Endometrium (tissue), 2 donors: ENCODE measurements around the gene RBMS3.
"Not testable (repeated sequence)": the region's sequence is repeated elsewhere in the genome, so short reads cannot be mapped to it uniquely, and the experiment has no call there.

Source experiments
- FAIRE-seq: peaks from 2 replicates; lab custom pipeline; 2012; peaks lifted over from hg19 to GRCh38; lab: Jason Lieb, UNC
- donor health status: control.
- donor health status: control.

The RBMS3 gene

DNA sequence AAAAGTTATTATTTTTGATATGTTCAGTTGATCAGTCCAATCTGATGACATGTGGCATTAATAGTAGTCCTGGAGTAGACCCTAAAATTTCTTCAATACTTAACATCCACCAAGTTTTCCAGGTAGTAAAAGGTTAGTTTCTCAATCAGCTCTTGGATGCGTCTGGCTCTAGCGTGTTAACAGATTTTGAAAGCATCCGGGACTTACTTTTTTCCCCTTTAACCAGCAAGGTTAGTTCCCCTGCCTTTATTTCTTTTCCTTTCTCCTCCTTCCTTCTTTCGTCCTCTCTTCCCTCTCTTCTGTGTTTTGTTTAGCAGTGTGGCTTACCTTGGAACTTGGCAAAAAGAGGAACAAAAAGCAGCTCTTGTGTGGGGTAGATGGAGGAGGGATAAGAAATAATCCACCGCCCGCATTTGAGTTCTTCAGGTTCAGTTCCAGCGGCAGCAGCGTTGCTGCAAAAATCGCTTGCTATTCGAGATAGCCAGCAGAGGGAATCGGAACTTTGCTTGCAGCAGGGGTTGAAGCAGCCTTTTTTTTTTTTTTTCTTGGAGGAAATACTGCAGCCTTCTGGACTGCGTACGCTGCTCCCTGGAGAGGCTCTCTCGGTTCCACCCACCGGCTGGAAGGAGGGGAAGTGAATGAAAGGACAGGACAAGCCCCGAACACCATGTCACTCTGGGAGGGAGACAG, at the start of gene RBMS3:
TSS of gene RBMS3 (plus strand) at position 668 of the 690 bp plus-strand sequence.
- FAIRE-seq: peak; percentile 92

DNA sequence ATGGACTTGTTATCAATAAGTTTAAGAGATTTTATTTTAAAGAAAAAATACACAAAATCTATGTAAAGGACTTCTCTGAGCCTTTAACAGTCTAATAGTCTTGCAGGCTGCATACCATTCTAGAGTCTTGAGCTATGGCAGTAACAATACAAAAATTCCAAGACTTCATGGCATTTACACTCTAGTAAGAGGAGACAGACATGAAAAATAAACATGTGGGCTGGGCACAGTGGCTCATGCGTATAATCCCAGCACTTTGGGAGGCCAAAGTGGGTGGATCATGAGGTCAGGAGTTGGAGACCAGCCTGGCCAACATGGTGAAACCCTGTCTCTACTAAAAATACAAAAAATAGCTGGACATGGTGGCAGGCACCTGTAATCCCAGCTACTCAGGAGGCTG, 47.7 kb upstream of the RBMS3 start:
- FAIRE-seq: not testable (repeated sequence)

DNA sequence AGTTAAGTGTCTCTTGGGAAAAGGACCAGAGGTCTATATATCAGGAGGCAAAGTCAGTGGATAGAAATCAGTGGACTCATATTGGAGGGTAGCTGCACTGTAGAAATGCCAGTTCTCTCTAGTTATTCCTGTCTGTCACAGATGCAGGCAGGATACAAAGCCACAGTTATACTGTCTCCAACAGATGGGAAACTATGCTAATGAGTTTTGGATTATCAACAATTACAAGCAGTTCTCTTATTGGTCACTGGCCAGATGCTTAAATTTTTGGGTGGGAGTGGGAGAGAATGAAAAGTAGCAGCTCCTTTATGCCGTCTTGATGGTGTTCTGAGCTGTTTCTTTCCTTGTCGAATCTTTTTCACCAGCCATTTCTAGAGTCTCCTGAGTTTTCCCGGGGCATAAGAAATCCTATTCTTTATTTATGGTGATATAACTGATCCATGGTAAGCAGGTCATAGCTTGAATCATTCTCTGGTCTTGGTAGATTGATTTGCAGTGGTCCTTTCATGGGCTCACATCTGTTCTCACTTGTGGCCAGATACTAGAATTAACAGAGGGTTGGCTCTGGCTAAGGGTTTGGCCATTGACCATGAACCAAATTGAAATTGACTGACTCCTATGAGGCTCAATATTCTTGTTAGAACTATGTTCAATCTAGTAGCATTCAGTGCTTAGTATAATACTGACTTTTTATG, 44.6 kb upstream of the RBMS3 start:
- no peak for FAIRE-seq

DNA sequence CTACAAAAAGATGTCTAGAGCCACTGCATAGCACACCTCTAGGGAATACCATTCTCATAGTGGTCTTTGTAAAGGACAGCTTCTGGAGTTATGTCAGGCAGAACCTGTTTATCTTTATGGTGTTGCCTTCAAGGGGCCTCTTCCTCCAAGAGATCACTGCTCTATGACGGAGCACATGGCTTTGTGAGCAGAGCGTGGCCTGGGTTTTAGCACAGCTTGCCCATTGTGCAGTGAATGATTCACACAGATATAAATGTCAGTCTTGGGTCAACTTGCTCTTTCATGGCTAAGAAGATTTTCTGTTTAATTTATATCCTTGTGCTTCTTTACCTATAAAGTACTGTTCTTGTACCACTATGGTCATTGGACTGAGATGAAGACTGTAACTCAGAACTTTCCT, 41.5 kb upstream of the RBMS3 start:
- FAIRE-seq: no peak

DNA sequence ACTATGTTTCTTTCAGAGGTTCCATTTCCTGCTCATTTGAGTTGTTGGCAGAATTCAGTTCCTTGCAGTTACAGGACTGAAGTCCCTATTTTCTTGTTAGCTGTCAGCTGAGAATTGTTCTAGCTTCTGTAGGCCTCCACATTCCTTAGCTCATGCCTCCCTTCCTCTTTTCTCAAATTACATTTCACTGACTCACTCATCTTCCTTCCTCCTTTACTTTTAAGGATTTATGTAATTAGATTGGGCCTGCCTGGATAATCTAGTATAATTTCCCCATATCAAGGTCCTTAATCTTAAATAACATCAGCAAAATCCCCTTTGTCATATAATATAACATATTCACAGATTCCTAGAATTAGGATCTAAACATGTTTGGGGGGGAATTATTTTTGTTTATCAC, 40.6 kb upstream of the RBMS3 start:
- FAIRE-seq: no peak

DNA sequence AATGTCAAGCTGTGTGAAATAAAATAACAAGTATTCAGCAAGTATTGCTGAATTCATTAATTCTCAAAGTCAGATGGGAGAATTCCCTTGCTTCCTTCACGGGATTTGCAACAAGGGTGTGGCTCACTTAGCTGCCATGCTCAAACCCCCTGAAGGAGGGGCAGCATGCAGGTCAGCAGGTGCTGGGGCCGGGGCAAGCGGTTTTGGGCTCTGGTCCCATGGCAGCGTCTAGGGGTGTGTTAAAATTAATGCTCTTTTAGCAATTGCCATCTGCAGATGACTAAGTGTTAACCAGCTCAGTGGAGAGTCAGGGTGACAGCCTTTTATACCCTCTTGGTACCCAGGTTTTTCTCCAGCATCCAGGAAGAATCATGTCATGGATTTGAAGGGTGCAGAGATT, 40.0 kb upstream of the RBMS3 start:
- no peak for FAIRE-seq

DNA sequence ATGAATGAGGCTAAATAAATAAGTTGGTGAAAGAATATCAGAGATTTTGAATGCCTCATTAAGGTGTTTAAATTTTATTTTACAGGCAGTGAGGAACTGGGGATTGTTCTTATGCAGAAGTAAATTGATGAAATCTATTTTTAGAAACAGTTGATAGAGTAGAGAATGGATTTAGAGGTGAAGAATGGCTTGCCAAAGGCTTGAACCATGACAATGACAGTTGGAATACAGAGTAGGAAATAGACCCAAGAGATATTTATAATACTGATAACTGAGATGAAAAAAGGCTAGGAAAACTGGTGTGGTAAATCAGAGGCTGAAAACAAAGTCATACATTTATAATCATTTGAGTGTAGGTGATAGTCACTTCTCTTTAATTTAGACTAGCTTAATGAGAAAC, 39.0 kb upstream of the RBMS3 start:
- no peak for FAIRE-seq

DNA sequence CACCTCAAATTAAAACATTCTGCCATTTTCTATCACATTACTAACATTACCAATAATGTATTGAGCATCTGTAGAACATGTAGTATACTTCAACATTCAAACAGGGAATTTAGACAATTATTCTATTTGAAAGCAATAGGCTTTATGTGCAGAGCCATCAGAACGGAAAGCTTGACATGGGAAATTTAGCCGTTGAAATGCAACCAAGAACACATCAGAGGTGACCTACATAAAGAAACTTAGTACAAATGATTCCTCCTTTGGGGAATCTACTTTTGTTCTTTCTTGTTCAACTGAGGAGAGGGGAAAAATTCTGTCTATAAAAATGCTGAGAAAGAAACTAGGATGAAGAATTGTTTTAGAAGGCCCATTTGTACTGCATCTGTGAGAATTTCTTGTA, 38.6 kb upstream of the RBMS3 start:
- no peak for FAIRE-seq

DNA sequence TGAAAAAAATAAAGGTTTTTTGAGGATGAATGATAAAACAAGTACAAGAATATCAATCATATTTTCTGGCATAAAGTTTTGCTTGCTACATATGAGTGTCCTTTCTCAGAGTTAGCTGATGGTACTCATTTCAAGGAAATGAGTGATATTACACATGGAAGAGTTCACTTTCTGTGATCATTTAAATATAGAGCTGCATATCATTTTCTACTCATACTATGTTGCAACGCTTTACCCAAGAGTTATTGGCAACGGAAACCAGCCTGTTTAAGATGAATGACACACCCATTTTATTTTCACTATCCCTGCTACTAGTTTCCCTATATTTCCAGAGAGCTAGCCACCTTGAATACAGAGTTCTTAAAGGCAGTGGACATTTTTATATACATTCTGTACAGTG, 35.4 kb upstream of the RBMS3 start:
- no peak for FAIRE-seq

DNA sequence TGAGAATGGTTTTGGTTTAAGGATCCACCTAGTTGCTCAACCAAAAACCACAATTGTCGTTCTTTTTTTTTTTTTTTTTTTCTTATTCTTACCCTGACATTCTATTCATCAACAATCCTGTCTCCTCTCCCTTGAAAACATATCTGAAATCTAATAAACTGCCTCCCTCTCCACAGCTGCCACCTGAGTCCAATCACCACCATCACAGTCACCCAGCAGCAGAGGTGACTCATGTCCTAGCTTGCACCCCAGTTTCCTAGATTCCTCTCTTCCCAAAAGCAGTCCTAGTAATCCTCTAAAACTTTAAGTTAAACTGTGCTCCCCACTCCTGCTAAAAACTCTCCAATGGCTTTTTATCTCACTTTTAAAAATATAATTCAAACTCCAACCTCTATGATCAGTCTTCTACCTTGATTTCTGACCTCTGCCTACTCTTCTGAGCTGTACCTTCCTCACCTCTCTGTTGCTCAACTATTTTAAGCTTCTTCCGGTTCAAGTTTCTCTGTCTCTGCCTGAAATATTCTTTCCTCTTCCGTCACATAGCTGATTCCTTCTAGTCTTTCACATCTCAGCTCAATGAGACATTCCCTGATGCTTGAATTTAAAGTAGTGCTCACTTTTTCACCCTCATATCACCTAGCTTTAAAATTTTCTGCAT, 33.7 kb upstream of the RBMS3 start:
- no peak for FAIRE-seq

DNA sequence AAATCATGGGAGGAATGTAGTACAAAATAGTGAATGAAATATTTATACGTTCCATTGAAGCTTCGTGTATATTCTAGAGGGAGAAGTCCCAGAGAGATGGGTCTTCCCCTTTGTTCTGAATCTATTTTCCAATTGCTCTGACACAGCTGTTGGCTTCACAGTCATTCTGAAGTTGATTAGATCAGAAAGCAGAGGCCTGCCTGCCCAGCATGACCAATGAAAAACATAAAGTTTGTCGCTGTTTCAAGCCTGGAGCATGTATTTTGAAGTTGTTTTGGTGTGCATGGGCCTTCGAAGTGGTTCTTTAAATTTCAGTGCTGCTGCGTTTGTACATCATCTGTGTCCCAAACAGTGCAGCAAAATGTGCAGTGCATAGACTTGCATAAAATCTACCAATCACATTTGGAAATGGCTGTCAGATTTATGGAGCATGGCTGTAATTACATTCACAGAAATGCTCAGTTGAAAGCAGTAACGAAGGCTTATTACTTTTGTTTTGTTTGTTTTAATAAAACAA, 31.0 kb upstream of the RBMS3 start:
- FAIRE-seq: no peak

DNA sequence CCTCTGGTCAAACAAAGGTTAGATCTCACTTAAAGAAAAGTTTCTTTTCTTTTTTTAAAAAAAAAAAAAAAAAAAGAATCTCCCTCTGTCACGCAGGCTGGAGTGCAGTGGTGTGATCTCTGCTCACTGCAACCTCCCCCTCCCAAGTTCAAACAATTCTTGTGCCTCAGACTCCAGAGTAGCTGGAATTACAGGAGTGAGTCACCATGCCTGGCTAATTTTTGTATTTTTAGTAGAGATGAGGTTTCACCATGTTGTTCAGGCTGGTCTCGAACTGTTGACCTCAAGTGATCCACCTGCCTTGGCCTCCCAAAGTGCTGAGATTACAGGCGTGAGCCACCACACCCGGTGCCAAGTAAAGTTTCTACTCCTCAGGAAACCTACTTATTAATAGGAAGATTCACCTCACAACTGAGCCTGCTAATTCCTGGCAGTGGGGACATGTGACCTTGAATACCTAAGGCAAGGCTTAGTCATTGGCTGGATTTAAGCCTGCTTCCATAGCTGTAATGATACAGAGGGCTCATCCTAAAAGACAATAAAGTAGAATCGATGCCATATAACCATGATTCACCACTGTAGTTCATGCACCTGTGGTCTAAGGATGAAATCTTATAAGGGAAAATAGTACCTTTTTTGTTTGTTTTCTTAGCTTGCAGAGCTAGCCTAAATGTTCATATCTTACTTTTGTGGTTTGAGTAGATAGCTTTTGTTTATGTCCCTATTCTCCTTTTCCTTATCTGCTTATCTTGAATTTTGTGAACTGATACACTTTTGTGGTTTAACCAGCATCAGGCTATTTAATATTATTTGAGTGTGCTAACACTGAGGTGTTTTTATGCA, 24.8 kb upstream of the RBMS3 start:
- no peak for FAIRE-seq

DNA sequence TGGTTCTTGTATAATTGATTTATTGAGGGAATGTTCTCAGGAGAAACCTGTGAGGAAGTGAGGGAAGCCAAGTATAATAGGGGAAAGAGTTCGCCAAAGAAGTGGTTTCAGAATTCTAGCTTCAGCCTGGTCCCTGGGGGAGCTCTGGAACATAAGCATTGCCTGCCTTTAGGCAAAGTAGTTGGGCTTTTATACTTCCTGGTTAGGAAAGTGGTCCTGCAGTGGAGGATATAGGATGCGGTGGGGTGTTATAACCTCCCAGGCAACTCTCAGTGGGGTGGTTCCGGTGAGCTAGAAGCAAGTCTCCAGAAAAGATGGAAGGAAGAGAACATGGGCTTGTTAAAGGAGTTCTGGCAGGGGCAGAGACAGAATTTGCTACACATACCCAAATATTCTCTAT, 22.7 kb upstream of the RBMS3 start:
- FAIRE-seq: no peak

DNA sequence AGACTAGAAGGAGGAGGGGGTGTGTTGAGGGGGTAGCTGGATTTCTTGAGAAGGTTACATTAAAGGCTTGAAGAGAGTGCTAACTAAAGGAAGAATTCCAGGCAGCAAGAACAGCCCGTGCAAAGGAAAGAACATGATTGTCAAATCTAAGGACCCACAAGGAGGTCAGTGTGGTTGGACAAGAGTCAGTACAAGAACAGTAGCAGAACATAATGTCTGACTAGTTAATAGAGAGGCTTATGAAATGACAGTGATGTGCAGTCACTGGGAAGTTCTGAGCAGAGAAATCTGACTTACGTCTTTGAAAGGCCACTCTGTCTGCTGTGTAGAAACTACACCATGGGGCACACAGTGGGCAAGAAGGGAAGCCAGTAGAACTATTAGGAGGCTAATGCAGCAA, 19.8 kb upstream of the RBMS3 start:
- FAIRE-seq: no peak

DNA sequence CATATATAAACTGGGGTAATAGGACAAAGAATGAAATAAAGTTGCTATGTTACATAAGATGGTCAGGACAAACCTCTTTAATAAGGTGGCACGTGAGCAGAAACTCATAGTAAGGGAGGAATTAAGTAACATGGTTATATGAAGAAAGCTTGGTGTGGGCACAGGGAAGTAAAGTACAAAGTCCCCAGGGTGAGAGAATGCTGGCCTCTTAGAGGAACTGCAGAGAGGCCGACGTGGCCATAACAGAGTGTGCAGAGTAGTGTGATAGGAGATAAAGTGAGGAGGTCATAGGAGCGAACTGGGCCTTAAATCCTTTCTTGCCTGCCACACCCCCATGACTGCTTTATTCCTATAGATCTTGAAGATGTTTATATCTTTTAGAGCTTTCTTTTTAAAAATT, 17.4 kb upstream of the RBMS3 start:
- FAIRE-seq: no peak

DNA sequence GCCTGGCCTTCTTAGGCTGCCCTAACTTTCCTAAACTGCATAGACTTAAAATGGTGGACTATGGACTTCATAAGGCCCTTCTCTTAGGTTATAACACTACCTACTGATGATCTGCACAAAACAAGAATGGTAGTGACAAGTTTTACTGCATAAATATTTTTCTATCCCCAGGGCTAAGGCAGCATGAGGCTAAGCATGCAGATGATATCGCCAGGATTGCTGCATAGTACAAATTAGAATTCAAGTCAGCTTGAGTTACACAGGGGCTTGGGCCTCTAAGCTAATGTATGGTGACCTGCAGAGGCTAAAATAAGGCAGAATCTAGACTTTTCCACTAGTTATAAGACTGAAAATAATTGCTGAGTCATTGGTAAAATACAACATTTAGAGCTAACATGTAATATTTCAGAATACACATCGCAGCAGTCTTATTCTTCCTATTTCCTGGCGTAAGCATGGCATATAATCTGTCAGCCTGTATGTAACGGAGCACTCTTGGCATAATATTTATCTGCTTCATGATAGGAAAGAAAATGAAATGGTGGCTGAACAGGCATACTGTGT, 15.3 kb upstream of the RBMS3 start:
- no peak for FAIRE-seq

DNA sequence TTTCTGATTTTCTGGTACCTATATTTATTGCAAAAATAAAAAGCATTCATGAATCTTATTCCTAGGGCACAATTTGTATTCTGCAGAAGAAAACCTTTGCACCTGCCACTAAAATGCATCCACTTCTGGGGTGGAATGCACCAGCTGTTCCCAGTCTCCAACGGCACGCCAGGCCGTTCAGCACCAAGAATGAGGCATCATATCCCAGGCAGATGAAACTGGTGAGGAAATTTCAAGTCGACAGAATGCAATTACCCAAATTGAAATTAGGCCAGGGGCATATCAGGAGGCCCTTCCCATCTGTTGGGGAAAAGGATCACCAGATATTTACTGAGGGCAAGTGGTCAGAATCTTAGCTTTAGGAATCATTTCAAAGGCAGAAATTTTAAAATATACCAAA, 13.6 kb upstream of the RBMS3 start:
- no peak for FAIRE-seq

DNA sequence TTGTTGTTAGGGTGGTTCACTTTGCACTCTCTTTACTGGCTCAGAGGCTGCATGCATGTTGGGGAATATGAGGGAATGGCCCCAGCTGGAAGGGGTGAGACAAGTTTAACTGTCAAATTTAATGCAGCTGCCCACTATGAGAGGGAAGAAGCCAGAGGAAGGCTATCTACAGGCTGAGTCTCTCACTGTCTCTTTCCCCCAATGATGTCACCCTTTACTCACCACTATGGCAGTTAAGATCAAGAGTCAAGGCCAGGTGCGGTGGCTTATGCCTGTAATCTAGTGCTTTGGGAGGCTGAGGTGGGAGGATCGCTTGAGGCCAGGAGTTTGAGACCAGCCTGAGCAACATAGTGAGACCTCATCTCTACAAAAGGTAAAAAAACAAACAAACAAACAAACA, 12.2 kb upstream of the RBMS3 start:
- FAIRE-seq: no peak

DNA sequence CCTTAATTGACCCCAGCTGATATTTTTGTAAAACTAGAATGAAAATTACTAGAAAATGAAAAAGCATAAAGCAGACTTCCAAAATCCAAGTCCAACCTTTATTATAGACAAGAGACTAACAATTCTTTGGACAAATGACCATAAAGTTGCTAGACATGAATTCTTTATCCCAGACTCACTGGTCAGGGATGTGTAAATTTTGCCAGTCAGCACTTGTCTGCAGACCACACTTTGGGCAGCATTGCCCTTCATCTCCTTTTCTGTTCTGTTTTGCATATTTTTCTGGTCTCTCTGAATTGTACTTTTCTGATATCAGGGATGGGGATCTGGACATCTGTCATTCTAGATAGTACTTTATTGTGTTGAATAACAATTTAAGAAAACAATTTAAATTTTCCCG, 10.1 kb upstream of the RBMS3 start:
- FAIRE-seq: no peak

DNA sequence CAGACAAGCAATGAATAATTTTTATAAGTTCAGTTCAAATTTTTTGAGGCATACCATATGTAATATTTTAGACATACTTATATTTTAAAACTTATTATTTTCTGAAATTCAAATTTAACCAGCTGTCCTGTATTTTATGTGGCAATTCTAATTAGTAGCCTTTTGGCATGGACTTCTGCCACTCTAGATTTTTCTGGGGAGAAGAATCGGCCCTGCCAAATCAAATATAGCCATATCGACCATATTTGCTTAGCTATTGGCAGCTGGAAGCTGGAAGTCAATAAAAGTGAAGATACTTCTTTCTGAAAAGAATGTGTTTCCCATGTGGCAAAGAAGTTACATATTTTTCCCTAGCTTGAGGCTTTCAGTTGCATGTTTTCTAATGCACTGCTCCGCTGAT, 9.4 kb upstream of the RBMS3 start:
- no peak for FAIRE-seq

DNA sequence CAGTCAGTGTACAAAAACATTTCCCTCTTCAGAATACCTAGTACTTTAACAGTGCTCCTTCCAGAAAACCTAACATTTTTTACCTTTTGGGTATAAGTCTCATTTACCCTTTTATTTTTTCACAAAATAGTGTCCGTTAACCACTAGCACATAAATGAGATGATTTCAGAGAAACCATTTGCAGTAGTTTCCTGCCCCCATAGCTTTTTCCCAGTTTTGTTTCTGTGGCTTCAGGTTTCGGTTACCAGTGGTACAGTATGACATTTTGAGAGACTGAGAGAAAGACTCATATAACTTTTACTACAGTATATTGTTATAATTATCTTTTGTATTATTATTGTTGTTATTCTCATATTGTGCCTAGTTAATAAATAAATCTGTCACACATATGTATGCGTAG, 6.2 kb upstream of the RBMS3 start:
- FAIRE-seq: no peak

DNA sequence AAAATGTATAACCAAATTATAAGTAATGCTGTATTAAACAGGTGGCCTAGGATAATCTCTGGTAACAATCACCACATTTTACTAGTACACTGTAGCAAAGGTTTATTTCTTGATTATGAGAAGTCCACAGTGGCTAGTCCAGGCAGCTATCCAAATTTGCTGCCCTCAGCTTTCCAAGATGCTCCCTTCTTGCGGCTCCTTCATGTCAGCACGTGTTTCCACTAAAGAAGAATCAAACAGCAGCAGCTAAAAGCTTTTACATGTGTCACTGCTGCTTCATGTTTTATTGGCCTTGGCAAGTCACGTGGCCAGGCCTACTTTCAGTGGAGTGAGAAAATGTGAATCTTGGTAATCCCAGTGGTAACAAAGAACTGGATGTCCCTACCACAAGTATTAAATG, 5.6 kb upstream of the RBMS3 start:
- no peak for FAIRE-seq
